Measurements from ENCODE around the gene MCTS1. TPM values are rescaled to one million over a fixed set of nuclear protein-coding genes. Genes with fewer than 3 reads are reported as not detected.
A peak's percentile ranks its signal among the peaks of the same experiment; 100 is the strongest.

The MCTS1 gene
- polyA plus RNA-seq (2011; rRNA removed) (36.9 and 66.0 TPM in 2 replicates), polyA minus RNA-seq (2011; rRNA and poly(A)+ RNA removed) (4.9 and 7.0 TPM in 2 replicates)

GRCh38 chrX:120603707-120604360 is at the start of gene MCTS1:
MCTS1 (plus strand) TSS chrX:120604101; CDS start chrX:120604237, 136 bp downstream.
- peak; percentile 86 for DNase-seq (ENCODE audit: low read depth)
- CTCF ChIA-PET = interaction anchor here (1.3 kb wide), 1 partner anchor 43 kb away, joined by 3 read pairs; the partner anchor contains the start of gene CUL4B
- H3K36me3 ChIP-seq (ENCODE audit: control insufficient read depth, insufficient read depth, low read length) = no peaks in the 10 kb centered on the region
- H3K4me3 ChIP-seq (ENCODE audit: low read depth, low read length) = peak within 1 kb of the TSS; percentile 59
- H3K27me3 ChIP-seq (ENCODE audit: control insufficient read depth, insufficient read depth, low read length) = no peaks in the 10 kb centered on the region
- POLR2A ChIA-PET = interaction anchor here (0.7 to 1.3 kb wide), 3 partner anchors 11 to 43 kb away, joined by 3 to 4 read pairs (median 3); partner anchors contain the start of gene CUL4B
- no peak for TF ChIP-seq CTCF (IDR thresholded peaks at IDR 0.05; ENCODE audit: insufficient read depth, low read depth, low read length)

GRCh38 chrX:120556251-120556650 is 47.6 kb upstream of the MCTS1 start:
- ChIA-PET CTCF (no interaction called here), POLR2A (no interaction called here)
- no peak for TF ChIP-seq CTCF (IDR thresholded peaks at IDR 0.05; ENCODE audit: insufficient read depth, low read depth, low read length)
- no peak overlapping the region for H3K4me3 ChIP-seq (ENCODE audit: low read depth, low read length)
- no peak for DNase-seq (ENCODE audit: low read depth)
- H3K27me3 ChIP-seq (ENCODE audit: control insufficient read depth, insufficient read depth, low read length) = no peaks in the 10 kb centered on the region
- no peaks in the 10 kb centered on the region for H3K36me3 ChIP-seq (ENCODE audit: control insufficient read depth, insufficient read depth, low read length)

GRCh38 chrX:120559804-120560203 is 44.1 kb upstream of the MCTS1 start:
- ChIA-PET CTCF (no interaction called here), POLR2A (interaction anchor here (1.0 kb wide), 1 partner anchor 44 kb away, joined by 4 read pairs; the partner anchor contains the start of gene MCTS1)

GRCh38 chrX:120560405-120560841 is 43.5 kb upstream of the MCTS1 start:
- CTCF ChIA-PET = interaction anchor here (1.4 kb wide), 1 partner anchor 43 kb away, joined by 3 read pairs; the partner anchor contains the start of gene MCTS1
- H3K36me3 ChIP-seq (ENCODE audit: control insufficient read depth, insufficient read depth, low read length) = no peaks in the 10 kb centered on the region
- peak overlapping the region; percentile 62 for H3K4me3 ChIP-seq (ENCODE audit: low read depth, low read length)
- no peak for DNase-seq (ENCODE audit: low read depth)
- TF ChIP-seq CTCF (IDR thresholded peaks at IDR 0.05; ENCODE audit: insufficient read depth, low read depth, low read length) = no peak
- POLR2A ChIA-PET = interaction anchor here (1.0 kb wide), 1 partner anchor 44 kb away, joined by 4 read pairs; the partner anchor contains the start of gene MCTS1
- H3K27me3 ChIP-seq (ENCODE audit: control insufficient read depth, insufficient read depth, low read length) = no peaks in the 10 kb centered on the region

More at GRCh38 chrX:120559804-120560203, 44.1 kb upstream of the MCTS1 start:
- TF ChIP-seq CTCF (IDR thresholded peaks at IDR 0.05; ENCODE audit: insufficient read depth, low read depth, low read length) = no peak
- Histone ChIP-seq H3K27me3 (ENCODE audit: control insufficient read depth, insufficient read depth, low read length) (no peaks in the 10 kb centered on the region), H3K4me3 (ENCODE audit: low read depth, low read length) (peak overlapping the region; percentile 62), H3K36me3 (ENCODE audit: control insufficient read depth, insufficient read depth, low read length) (no peaks in the 10 kb centered on the region)
- no peak for DNase-seq (ENCODE audit: low read depth)

Measured in BJ (cell line).